Astrocyte of the hippocampus (primary cell): Measurements from ENCODE around the gene ROBO3.

Experiments
- DNase-seq: peaks from one replicate; pipeline ENCODE4 v3.0.0; 2011; ENCODE audit warnings: low read depth, low spot score

ROBO3 gene

GRCh38 chr11:124920870-124921609 lies 55.8 kb downstream of the ROBO3 start:
- DNase-seq = peak; percentile 88

- no peak for DNase-seq
Measured at GRCh38 chr11:124922831-124923230, 57.6 kb downstream of the ROBO3 start.

GRCh38 chr11:124923296-124923695 lies 58.1 kb downstream of the ROBO3 start:
- DNase-seq = no peak

- DNase-seq = no peak
Measured at GRCh38 chr11:124928942-124929665, 63.9 kb downstream of the ROBO3 start.

- DNase-seq = no peak
Measured at GRCh38 chr11:124930799-124931198, 65.6 kb downstream of the ROBO3 start.
